HL-60/S4 treated with phorbol 12-myristate 13-acetate at 8.2 ng/mL for 4 days and 3 days (cell line): ENCODE measurements around the gene WDR1.
"Not testable (repeated sequence)": the region's sequence is repeated elsewhere in the genome, so short reads cannot be mapped to it uniquely, and the experiment has no call there.

Experiments used
- in situ Hi-C: fragments of 300-500 bp; cut with MboI; formaldehyde crosslinking; loops from 2 replicates; pipeline ENCODE4 v1.15.0; 2022; ENCODE audit warnings: low sequenced_read_pairs

The WDR1 gene

GRCh38 chr4:10134141-10134540 is 17.5 kb upstream of the WDR1 start:
- in situ Hi-C loops = no loop called here

GRCh38 chr4:10131202-10131601 is 14.6 kb upstream of the WDR1 start:
- in situ Hi-C loops = no loop called here

- in situ Hi-C loops = no loop called here
Measured at GRCh38 chr4:10130178-10130888, 13.7 kb upstream of the WDR1 start.

GRCh38 chr4:10129196-10130177 is 12.9 kb upstream of the WDR1 start:
- in situ Hi-C loops = no loop called here

GRCh38 chr4:10128761-10129160 is 12.2 kb upstream of the WDR1 start:
- in situ Hi-C loops = no loop called here

GRCh38 chr4:10127531-10127930 is 10.9 kb upstream of the WDR1 start:
- in situ Hi-C loops = not testable (repeated sequence)

- in situ Hi-C loops = no loop called here
Measured at GRCh38 chr4:10124167-10124930, 7.8 kb upstream of the WDR1 start.

- in situ Hi-C loops = no loop called here
Measured at GRCh38 chr4:10123227-10124101, 6.9 kb upstream of the WDR1 start.

GRCh38 chr4:10122236-10122932 is 5.8 kb upstream of the WDR1 start:
- in situ Hi-C loops = no loop called here

- in situ Hi-C loops = no loop called here
Measured at GRCh38 chr4:10121568-10122208, 5.1 kb upstream of the WDR1 start.

- in situ Hi-C loops = no loop called here
Measured at GRCh38 chr4:10120943-10121567, 4.5 kb upstream of the WDR1 start.

GRCh38 chr4:10119773-10120172 is 3.2 kb upstream of the WDR1 start:
- in situ Hi-C loops = no loop called here

- in situ Hi-C loops = no loop called here
Measured at GRCh38 chr4:10119278-10119677, 2.7 kb upstream of the WDR1 start.

GRCh38 chr4:10118048-10119004 is 1.7 kb upstream of the WDR1 start:
- in situ Hi-C loops = no loop called here

GRCh38 chr4:10117359-10118047 is 904 bp upstream of the WDR1 start:
- in situ Hi-C loops = no loop called here

- in situ Hi-C loops = no loop called here
Measured at GRCh38 chr4:10115797-10116568, 616 bp downstream of the WDR1 start.
